ENCODE results near the gene CRYBG1. TPM values are rescaled to one million over a fixed set of nuclear protein-coding genes. Genes with fewer than 3 reads are reported as not detected.

CRYBG1 gene
- total RNA-seq, 4 donors from 2014 or later = 102 to 127 (median 125) TPM

DNA sequence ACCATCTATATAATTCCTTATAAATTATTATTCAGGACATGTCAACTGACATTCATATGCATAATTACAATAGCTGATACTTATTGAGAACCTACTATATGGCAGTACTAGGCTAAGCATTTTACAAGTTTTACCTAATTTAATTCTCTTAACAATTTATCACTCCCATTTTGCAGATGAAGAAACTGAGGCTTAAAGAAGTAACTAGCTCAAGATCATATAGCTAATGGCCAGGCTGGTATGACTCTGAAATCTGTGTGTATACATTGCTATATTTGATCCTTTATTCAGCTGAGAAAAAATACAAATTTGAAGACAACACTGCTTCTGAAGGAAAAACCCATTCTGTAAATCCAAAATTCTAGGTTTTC, 85.0 kb downstream of the CRYBG1 start:
- DNase-seq (ENCODE audit: low spot score in 2 of 2) = no peak
- no peak overlapping the region for H3K4me3 ChIP-seq (ENCODE audit: low read depth, poor library complexity, severe bottlenecking)
- intact Hi-C loops (cut with DNase I; ENCODE audit: low total_unique reads) = loop anchor here (5.0 kb wide), 2 partner anchors 117 to 532 kb away; no protein-coding TSS in a partner anchor
- TF ChIP-seq POLR2A (IDR thresholded peaks at IDR 0.05) = no peak
- TF ChIP-seq, protein P1, sequence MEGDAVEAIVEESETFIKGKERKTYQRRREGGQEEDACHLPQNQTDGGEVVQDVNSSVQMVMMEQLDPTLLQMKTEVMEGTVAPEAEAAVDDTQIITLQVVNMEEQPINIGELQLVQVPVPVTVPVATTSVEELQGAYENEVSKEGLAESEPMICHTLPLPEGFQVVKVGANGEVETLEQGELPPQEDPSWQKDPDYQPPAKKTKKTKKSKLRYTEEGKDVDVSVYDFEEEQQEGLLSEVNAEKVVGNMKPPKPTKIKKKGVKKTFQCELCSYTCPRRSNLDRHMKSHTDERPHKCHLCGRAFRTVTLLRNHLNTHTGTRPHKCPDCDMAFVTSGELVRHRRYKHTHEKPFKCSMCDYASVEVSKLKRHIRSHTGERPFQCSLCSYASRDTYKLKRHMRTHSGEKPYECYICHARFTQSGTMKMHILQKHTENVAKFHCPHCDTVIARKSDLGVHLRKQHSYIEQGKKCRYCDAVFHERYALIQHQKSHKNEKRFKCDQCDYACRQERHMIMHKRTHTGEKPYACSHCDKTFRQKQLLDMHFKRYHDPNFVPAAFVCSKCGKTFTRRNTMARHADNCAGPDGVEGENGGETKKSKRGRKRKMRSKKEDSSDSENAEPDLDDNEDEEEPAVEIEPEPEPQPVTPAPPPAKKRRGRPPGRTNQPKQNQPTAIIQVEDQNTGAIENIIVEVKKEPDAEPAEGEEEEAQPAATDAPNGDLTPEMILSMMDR (IDR thresholded peaks at IDR 0.05) = no peak

GRCh38 chr6:106446287-106446885, 85.9 kb downstream of the CRYBG1 start:
- no peak overlapping the region for H3K4me3 ChIP-seq (ENCODE audit: low read depth, poor library complexity, severe bottlenecking)
- WGBS, 2 donors = 58 to 62% methylated on average over 4 of the region's 4 CpGs
- DNase-seq (ENCODE audit: low spot score in 2 of 2) = no peak
- intact Hi-C loops (cut with DNase I; ENCODE audit: low total_unique reads) = loop anchor here (5.0 kb wide), 2 partner anchors 116 to 531 kb away; no protein-coding TSS in a partner anchor
- TF ChIP-seq, protein P1 (IDR thresholded peaks at IDR 0.05) = no peak
- TF ChIP-seq POLR2A (IDR thresholded peaks at IDR 0.05) = no peak

DNA sequence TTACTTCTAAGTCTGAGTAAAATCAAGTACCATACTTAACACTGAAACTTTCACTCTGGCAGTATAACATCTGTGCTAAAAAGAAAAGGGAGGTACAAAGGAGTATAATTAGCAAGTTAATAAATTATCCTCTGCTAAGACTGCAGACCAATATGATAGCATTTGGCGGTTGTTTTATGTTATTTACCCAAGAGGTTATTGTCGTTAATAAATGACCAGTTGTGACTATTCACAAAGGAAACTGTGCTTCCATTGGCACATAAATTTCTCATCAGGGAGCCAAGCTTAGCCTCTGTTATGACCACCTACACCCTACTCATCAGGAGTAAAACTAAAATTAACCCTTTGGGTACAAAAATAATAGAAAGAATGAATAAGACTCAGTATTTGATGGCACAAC, 86.5 kb downstream of the CRYBG1 start:
- no peak overlapping the region for H3K4me3 ChIP-seq (ENCODE audit: low read depth, poor library complexity, severe bottlenecking)
- no peak for TF ChIP-seq POLR2A (IDR thresholded peaks at IDR 0.05)
- TF ChIP-seq, protein P1 (IDR thresholded peaks at IDR 0.05) = no peak
- WGBS, 2 donors = 54 to 62% methylated on average over 2 of the region's 2 CpGs
- intact Hi-C loops (cut with DNase I; ENCODE audit: low total_unique reads) = loop anchor here (5.0 kb wide), 2 partner anchors 115 to 530 kb away; no protein-coding TSS in a partner anchor
- DNase-seq (ENCODE audit: low spot score in 2 of 2) = no peak

GRCh38 chr6:106448000-106448426, 87.5 kb downstream of the CRYBG1 start:
- TF ChIP-seq, protein P1 (IDR thresholded peaks at IDR 0.05) = no peak
- no peak for TF ChIP-seq POLR2A (IDR thresholded peaks at IDR 0.05)
- intact Hi-C loops (cut with DNase I; ENCODE audit: low total_unique reads) = loop anchor here (5.0 kb wide), 2 partner anchors 114 to 529 kb away; no protein-coding TSS in a partner anchor
- no peak for DNase-seq (ENCODE audit: low spot score in 2 of 2)
- WGBS, 2 donors = 58 to 75% methylated on average over 6 of the region's 6 CpGs
- no peak overlapping the region for H3K4me3 ChIP-seq (ENCODE audit: low read depth, poor library complexity, severe bottlenecking)

GRCh38 chr6:106450653-106451052, 90.1 kb downstream of the CRYBG1 start:
- no peak for DNase-seq (ENCODE audit: low spot score in 2 of 2)
- TF ChIP-seq, protein P1 (IDR thresholded peaks at IDR 0.05) = no peak
- TF ChIP-seq POLR2A (IDR thresholded peaks at IDR 0.05) = no peak
- WGBS, 2 donors = 50 to 65% methylated on average over 2 of the region's 2 CpGs
- H3K4me3 ChIP-seq (ENCODE audit: low read depth, poor library complexity, severe bottlenecking) = no peak overlapping the region
- intact Hi-C loops (cut with DNase I; ENCODE audit: low total_unique reads) = no loop called here

DNA sequence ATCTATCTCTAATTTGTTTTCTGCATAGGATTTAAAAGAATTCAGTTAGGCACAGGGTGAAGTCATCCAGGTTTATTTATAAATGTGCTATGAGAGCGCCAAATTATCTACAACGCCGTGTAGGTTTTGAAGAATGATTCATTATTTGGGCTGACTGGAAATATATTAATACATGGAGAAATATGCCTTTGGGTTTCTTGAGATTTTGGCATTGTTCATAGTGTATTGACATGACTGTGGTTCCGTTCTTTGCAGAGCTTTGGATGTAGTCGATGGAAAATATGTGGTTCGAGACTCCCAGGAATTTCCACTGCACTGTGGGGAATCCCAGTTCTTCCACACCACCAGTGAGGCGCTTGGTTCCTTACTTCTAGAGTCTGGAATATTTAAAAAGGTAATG, 90.9 kb downstream of the CRYBG1 start:
- 31 to 40% methylated on average over 7 of the region's 7 CpGs for WGBS, 2 donors
- intact Hi-C loops (cut with DNase I; ENCODE audit: low total_unique reads) = no loop called here
- TF ChIP-seq, protein P1 (IDR thresholded peaks at IDR 0.05) = no peak
- TF ChIP-seq POLR2A (IDR thresholded peaks at IDR 0.05) = no peak
- H3K4me3 ChIP-seq (ENCODE audit: low read depth, poor library complexity, severe bottlenecking) = no peak overlapping the region
- DNase-seq (ENCODE audit: low spot score in 2 of 2) = no peak

Data from lower leg skin (tissue), 4 donors.